T-helper 17 cell (primary cell): ENCODE data around the gene ABCC9. TPM values are rescaled to one million over a fixed set of nuclear protein-coding genes. Genes with fewer than 3 reads are reported as not detected.
"Not testable (repeated sequence)": the region's sequence is repeated elsewhere in the genome, so short reads cannot be mapped to it uniquely, and the experiment has no call there.

ENCODE experiments used
- ATAC-seq: fragments of 150-1000 bp; cut with Tn5 transposase; 2 replicates; pipeline ENCODE4 v1.10.0; 2021; ENCODE audit warnings: mild to moderate bottlenecking, moderate library complexity
- DNase-seq, 3 donors: peaks; one replicate each; pipeline versions ENCODE4 v3.0.0 to v3.0.0-alpha.2; 2020 to 2021
- H3K9me3 ChIP-seq: one replicate; pipeline ENCODE4 v1.7.0; 2013; ENCODE audit warnings: low read length, mild to moderate bottlenecking; ENCODE audit not compliant: control insufficient read depth, poor library complexity, severe bottlenecking
- H3K27ac Mint-ChIP-seq: one replicate; pipeline ENCODE4 v1.8.0; 2022; ENCODE audit warnings: mild to moderate bottlenecking, moderate library complexity, mixed read lengths
- H3K27me3 Mint-ChIP-seq: one replicate; pipeline ENCODE4 v1.8.0; 2022; ENCODE audit warnings: mixed read lengths
- H3K36me3 Mint-ChIP-seq: one replicate; pipeline ENCODE4 v1.8.0; 2022; ENCODE audit warnings: low read depth, mixed read lengths
- H3K4me1 Mint-ChIP-seq: one replicate; pipeline ENCODE4 v1.8.0; 2022; ENCODE audit warnings: mild to moderate bottlenecking, mixed read lengths
- H3K4me3 Mint-ChIP-seq: one replicate; pipeline ENCODE4 v1.8.0; 2022; ENCODE audit warnings: mild to moderate bottlenecking, moderate library complexity, mixed read lengths
- total RNA-seq, 4 donors: library from RNA in 2 of 4; stranded (reverse) in 2 of 4; gene quantifications; one replicate each; pipeline ENCODE4 v1.2.3 and lab custom pipeline; 2022 to 2026

ABCC9 gene
- total RNA-seq, 2 donors from 2014 or later = not detected

- not testable (repeated sequence) for H3K4me1 Mint-ChIP-seq, H3K27ac Mint-ChIP-seq, DNase-seq, H3K9me3 ChIP-seq, H3K4me3 Mint-ChIP-seq, H3K36me3 Mint-ChIP-seq, ATAC-seq, H3K27me3 Mint-ChIP-seq
Measured at GRCh38 chr12:21789687-21790086, 151.5 kb downstream of the ABCC9 start.

- no peaks in the 10 kb centered on the region for H3K27me3 Mint-ChIP-seq
- H3K27ac Mint-ChIP-seq = no peak overlapping the region
- ATAC-seq (no peak), DNase-seq (no peak)
- no peaks in the 10 kb centered on the region for H3K9me3 ChIP-seq
- H3K4me3 Mint-ChIP-seq = no peak overlapping the region
- no peaks in the 10 kb centered on the region for H3K4me1 Mint-ChIP-seq
- H3K36me3 Mint-ChIP-seq = no peaks in the 10 kb centered on the region
Measured at GRCh38 chr12:21788089-21788983, 152.9 kb downstream of the ABCC9 start.

GRCh38 chr12:21786041-21786531, 155.1 kb downstream of the ABCC9 start:
- no peaks in the 10 kb centered on the region for H3K27me3 Mint-ChIP-seq
- no peak overlapping the region for H3K27ac Mint-ChIP-seq
- no peaks in the 10 kb centered on the region for H3K4me1 Mint-ChIP-seq
- no peak overlapping the region for H3K4me3 Mint-ChIP-seq
- no peaks in the 10 kb centered on the region for H3K9me3 ChIP-seq
- DNase-seq (no peak), ATAC-seq (no peak)
- H3K36me3 Mint-ChIP-seq = no peaks in the 10 kb centered on the region

- not testable (repeated sequence) for DNase-seq, H3K27me3 Mint-ChIP-seq, H3K4me1 Mint-ChIP-seq, H3K9me3 ChIP-seq, H3K4me3 Mint-ChIP-seq, ATAC-seq, H3K36me3 Mint-ChIP-seq, H3K27ac Mint-ChIP-seq
Measured at GRCh38 chr12:21782723-21783122, 158.5 kb downstream of the ABCC9 start.

- Mint-ChIP-seq H3K4me1 (peaks cover 4% of the 10 kb centered on the region), H3K36me3 (peaks cover 2% of the 10 kb centered on the region), H3K4me3 (no peak overlapping the region), H3K27ac (no peak overlapping the region), H3K27me3 (peaks cover 24% of the 10 kb centered on the region)
- ATAC-seq (no peak), DNase-seq (no peak)
- H3K9me3 ChIP-seq = no peaks in the 10 kb centered on the region
Measured at GRCh38 chr12:21780786-21781185, 160.4 kb downstream of the ABCC9 start.

GRCh38 chr12:21776175-21776574, 165.1 kb downstream of the ABCC9 start:
- peaks cover 55% of the 10 kb centered on the region for H3K27me3 Mint-ChIP-seq
- DNase-seq (no peak), ATAC-seq (no peak)
- no peak overlapping the region for H3K4me3 Mint-ChIP-seq
- peaks cover 12% of the 10 kb centered on the region for H3K4me1 Mint-ChIP-seq
- H3K36me3 Mint-ChIP-seq = peaks cover 2% of the 10 kb centered on the region
- H3K9me3 ChIP-seq = no peaks in the 10 kb centered on the region
- no peak overlapping the region for H3K27ac Mint-ChIP-seq

GRCh38 chr12:21775133-21775820, 165.9 kb downstream of the ABCC9 start:
- no peak for DNase-seq
- Mint-ChIP-seq H3K36me3 (peaks cover 2% of the 10 kb centered on the region), H3K4me1 (peaks cover 12% of the 10 kb centered on the region), H3K27ac (no peak overlapping the region), H3K4me3 (peak overlapping the region; percentile 78), H3K27me3 (peaks cover 61% of the 10 kb centered on the region)
- no peaks in the 10 kb centered on the region for H3K9me3 ChIP-seq
- no peak for ATAC-seq

- H3K36me3 Mint-ChIP-seq = peaks cover 2% of the 10 kb centered on the region
- DNase-seq (no peak), ATAC-seq (peak; percentile 44)
- H3K27ac Mint-ChIP-seq = no peak within 1 kb of the TSS
- peaks cover 61% of the 10 kb centered on the region for H3K27me3 Mint-ChIP-seq
- no peaks in the 10 kb centered on the region for H3K9me3 ChIP-seq
- H3K4me1 Mint-ChIP-seq = peaks cover 12% of the 10 kb centered on the region
- peak within 1 kb of the TSS; percentile 78 for H3K4me3 Mint-ChIP-seq
Measured at GRCh38 chr12:21774358-21775132, 166.7 kb downstream of the ABCC9 start, which contains the start of gene KCNJ8. Gene KCNJ8, minus strand, starts transcription at chr12:21774706. Its CDS starts 1,090 bp downstream, at chr12:21773616.

GRCh38 chr12:21773806-21774205, 167.4 kb downstream of the ABCC9 start:
- H3K4me3 Mint-ChIP-seq = peak overlapping the region; percentile 31
- H3K27ac Mint-ChIP-seq = no peak overlapping the region
- peaks cover 61% of the 10 kb centered on the region for H3K27me3 Mint-ChIP-seq
- no peak for DNase-seq
- H3K36me3 Mint-ChIP-seq = peaks cover 2% of the 10 kb centered on the region
- no peaks in the 10 kb centered on the region for H3K9me3 ChIP-seq
- H3K4me1 Mint-ChIP-seq = peaks cover 12% of the 10 kb centered on the region
- no peak for ATAC-seq

GRCh38 chr12:21773263-21773741, 167.9 kb downstream of the ABCC9 start:
- H3K9me3 ChIP-seq = no peaks in the 10 kb centered on the region
- peaks cover 60% of the 10 kb centered on the region for H3K27me3 Mint-ChIP-seq
- peaks cover 12% of the 10 kb centered on the region for H3K4me1 Mint-ChIP-seq
- peaks cover 2% of the 10 kb centered on the region for H3K36me3 Mint-ChIP-seq
- peak overlapping the region; percentile 73 for H3K4me3 Mint-ChIP-seq
- ATAC-seq = no peak
- H3K27ac Mint-ChIP-seq = no peak overlapping the region
- DNase-seq = no peak

GRCh38 chr12:21771311-21771710, 169.9 kb downstream of the ABCC9 start:
- Mint-ChIP-seq H3K27me3 (peaks cover 43% of the 10 kb centered on the region), H3K27ac (no peak overlapping the region), H3K4me1 (peaks cover 12% of the 10 kb centered on the region), H3K4me3 (no peak overlapping the region), H3K36me3 (peaks cover 2% of the 10 kb centered on the region)
- ATAC-seq = no peak
- H3K9me3 ChIP-seq = no peaks in the 10 kb centered on the region
- DNase-seq = no peak

- no peaks in the 10 kb centered on the region for H3K9me3 ChIP-seq
- peaks cover 5% of the 10 kb centered on the region for H3K4me1 Mint-ChIP-seq
- H3K36me3 Mint-ChIP-seq = no peaks in the 10 kb centered on the region
- ATAC-seq = no peak
- H3K4me3 Mint-ChIP-seq = no peak overlapping the region
- H3K27ac Mint-ChIP-seq = no peak overlapping the region
- DNase-seq = no peak
- peaks cover 32% of the 10 kb centered on the region for H3K27me3 Mint-ChIP-seq
Measured at GRCh38 chr12:21769307-21769706, 171.9 kb downstream of the ABCC9 start.

GRCh38 chr12:21766403-21766802, 174.8 kb downstream of the ABCC9 start:
- Mint-ChIP-seq H3K27me3 (peaks cover 26% of the 10 kb centered on the region), H3K4me3 (no peak overlapping the region), H3K27ac (no peak overlapping the region), H3K4me1 (peaks cover 2% of the 10 kb centered on the region), H3K36me3 (no peaks in the 10 kb centered on the region)
- no peak for ATAC-seq
- DNase-seq = no peak
- no peaks in the 10 kb centered on the region for H3K9me3 ChIP-seq
